GM19193 (cell line): Measurements from ENCODE around the gene NCKAP5.

Source experiments
- POLR2A ChIP-seq: IDR thresholded peaks from 4 replicates; pipeline ENCODE4 v1.6.1; 2011; ENCODE audit not compliant: insufficient read depth, insufficient read length; ENCODE audit errors: extremely low read depth

Gene NCKAP5

DNA sequence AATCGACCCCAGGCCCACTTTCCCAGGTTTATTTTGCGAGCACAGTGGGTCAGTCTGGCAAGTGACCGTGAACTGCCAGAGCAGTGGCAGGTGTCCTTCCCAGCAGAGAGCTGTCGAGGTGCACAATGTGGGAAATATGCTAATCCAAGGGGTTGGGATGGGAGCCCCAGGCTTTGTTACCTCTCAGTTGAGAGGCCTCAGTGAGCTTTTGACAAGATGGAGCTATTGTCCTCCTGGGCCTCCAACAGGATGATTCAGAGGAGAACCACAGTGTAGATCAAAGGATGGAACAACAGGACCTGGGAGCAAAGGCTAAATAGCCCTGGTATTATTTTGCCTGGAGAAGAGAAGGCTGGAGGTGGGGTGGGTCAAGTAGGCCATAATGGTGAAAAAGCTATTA is 150.8 kb downstream of the NCKAP5 start:
- no peak for TF ChIP-seq POLR2A

DNA sequence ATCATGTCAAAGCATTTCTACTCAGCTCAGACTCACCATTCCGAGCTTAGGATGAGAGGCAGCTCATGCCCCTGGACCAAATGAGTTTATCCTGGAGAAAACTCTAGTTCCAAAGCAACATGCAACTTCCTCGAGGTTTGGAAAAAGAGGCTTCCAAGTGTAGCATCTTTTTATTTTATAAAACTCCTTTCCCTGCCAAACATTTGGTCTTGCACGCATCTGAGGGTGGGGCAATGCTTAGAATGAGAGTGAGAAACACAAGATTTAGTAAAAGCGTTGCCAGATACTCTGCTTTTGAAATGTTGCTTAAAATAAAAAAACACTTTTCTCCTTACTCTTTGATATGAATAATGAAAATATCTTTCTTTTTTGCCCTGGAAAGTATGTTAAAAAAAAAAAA is 151.5 kb downstream of the NCKAP5 start:
- TF ChIP-seq POLR2A, result no peak

DNA sequence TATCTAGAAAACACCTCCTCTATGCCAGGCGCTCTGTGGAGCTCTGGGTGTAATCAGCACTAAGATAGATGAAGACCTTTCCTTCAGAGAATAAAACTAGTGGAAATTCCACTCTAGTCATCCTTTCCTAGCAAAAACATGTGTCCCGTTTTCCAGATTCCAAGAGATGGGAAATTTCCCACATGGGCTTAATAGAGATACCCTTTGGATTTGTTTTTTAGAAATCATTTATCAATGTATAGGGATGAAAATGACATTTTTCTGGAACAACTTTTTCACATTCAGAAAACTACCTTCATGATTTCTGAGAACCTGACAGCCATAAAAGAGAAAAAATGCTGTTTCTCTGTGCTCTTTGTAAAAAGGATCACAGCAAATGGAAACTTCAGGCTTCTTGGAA is 152.1 kb downstream of the NCKAP5 start:
- no peak for TF ChIP-seq POLR2A

DNA sequence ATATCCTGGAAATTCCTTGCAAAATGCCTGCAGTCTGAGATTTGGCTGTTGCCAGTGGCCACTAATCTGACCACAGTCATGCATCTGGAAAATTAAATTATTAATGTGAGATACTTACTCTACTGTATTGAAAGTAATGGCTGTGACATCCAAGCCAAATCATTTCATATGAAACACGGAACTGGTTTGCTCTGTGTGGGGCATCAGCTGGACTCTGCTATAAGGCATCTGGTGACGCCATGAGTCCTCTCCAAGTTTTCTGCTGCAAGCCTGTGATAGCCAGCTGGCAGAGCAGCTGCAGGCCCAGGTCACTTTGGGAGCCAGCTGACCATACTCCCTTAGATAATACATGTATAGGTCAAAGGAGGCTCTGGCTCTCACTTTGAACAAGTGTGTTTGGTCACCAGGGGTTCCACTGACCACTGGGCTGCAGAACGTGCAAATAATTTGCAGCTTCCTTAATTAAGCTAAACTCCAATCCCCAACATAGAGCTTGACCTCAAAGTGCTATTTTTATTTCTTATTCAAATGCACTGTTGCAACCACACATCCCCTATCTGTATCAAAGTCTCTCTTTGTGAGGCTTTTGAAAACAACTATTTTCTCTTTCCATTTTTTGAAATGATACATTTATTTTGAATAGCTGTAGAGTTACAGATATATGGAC is 152.9 kb downstream of the NCKAP5 start:
- TF ChIP-seq POLR2A, result no peak

DNA sequence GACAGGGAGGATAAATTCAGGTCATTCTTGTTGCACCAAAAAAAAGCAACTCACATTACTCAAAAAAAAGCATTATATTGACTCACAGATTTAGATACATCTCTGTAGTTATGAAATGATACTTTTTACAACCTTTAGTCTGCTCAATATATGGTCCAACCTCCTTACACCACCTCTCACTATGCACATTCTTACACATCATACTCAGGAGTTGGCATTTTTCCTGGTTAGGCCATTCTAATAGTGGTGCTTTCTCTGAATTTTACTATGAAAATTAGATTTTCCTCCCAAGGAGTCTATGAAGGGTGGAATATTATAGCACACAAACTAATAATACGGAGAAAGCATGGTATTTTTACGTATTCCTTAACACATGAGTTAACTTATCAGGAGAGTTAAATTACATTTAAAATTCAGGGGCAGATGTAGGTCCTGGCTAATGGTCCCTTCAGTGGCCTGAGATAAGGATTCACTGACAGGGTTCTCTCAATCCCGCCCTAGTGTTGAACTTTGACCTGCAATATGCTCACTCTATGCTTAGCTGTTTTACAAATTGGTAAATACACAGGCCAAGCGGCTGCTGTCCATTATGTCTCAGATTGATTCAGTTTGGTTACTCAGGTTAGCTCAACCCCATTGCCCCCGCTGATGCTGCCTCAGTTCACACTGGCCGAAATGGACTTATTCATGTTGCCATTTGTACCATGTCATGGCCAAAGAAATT is 153.6 kb downstream of the NCKAP5 start:
- TF ChIP-seq POLR2A, result no peak

DNA sequence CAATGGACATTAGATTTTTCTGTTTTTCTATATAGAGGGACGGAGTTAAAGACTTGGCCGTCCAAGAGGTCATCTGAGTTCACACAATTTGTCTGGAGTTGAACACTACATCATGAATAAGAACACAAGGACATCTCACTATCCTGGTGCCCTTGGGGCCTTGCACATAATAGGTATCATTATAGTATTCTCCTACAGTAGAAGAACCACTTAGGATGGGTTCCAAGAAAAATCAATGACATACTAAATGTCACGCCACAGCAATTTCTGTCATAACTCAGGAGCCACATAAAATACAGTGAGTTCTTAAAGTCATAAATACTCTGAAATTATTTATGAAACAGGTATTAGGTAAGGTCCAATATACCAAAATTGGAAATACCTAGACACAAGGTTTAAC is 154.4 kb downstream of the NCKAP5 start:
- no peak for TF ChIP-seq POLR2A

- TF ChIP-seq POLR2A, result no peak
Measured at GRCh38 chr2:133412694-133413093, 155.6 kb downstream of the NCKAP5 start.

- TF ChIP-seq POLR2A, result no peak
Measured at GRCh38 chr2:133411857-133412256, 156.4 kb downstream of the NCKAP5 start.

DNA sequence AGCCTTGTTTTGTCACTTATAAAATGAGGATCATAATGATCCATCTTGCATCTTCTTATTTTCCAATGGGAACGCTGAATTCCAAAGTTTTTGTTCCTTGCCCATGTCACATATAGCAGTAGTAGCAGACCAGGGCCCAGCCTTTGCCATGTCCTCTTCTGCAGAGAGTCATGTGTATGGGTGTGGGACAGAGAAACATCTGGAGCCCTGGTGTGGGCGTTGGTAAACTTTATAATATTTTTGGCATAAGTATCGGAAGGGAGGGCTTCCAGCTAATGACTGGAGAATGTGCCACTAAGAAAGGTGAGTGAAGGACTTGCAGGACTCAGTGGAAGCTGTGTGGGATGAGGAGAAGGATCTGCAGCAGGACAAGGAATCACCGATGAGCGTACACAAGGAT is 157.2 kb downstream of the NCKAP5 start:
- no peak for TF ChIP-seq POLR2A

DNA sequence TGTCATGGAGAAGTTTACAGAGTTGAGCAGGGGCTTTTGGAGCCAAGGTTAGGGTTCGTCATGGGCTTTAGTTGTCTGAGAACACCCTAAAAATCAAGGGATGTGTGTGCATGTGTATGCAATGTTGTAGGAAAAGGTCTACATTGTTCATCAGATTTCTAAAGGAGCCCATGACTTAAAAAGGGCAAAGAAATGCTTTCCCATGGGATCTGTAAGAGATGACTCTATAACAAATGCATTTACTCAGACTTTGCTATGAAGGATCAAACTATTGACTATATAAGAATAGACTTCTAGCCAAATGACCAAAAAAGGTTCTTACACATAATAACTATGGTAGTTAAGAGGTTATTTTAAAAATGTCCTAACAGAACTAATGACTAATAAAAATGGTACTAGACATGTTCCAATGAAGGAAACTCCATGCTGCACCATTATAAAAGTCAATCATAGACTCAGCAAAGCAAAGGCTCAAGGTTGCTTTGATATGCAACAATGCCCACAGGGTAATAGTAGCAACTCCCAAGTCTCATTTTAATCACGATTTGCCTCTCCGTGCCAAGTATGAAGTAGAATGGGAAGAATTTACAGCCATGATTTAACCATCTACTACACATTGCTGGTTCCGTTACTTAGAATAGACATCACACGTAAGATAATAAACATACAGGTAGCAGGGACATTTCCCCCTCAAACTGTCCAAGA is 158.5 kb downstream of the NCKAP5 start:
- TF ChIP-seq POLR2A, result no peak

DNA sequence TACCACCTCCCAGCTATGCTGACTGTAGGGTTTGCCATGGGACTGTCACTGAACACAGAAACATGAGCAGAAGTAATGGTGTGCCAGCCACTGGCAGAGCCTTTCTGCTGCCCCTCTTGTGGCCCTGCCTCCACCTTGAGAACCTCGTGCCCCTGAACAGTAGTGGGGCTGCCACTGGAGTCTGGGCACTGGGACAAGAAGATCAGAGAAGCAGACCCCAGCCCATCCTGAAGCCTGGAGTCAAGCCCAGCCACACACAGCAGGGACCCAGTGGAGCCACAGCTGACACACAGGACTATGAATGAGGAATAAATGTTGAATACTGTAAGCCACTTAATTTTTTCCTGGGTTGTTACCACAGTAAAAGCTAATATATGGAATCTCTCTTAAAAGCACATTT is 159.6 kb downstream of the NCKAP5 start:
- no peak for TF ChIP-seq POLR2A

DNA sequence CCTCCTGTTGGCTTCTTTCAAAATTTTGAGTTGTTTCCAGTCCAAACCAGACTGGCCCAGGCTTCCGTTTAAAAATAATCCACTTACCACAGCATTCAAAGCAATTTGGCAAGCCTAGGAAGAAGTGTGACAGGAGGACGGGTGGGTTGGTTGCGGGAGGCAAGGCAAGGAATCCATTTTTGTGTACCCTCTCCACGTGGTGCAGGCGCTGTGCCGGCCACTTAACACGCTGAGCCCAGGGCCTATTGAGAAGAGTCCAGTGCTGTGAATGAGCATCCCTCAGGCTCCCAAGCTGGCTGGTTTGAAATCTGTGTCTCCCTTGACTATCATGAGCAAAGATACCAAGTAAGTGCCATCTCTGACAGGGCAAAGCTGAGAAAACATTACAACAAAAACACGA is 160.9 kb downstream of the NCKAP5 start:
- TF ChIP-seq POLR2A, result no peak

GRCh38 chr2:133405252-133405651 is 163.0 kb downstream of the NCKAP5 start:
- no peak for TF ChIP-seq POLR2A

DNA sequence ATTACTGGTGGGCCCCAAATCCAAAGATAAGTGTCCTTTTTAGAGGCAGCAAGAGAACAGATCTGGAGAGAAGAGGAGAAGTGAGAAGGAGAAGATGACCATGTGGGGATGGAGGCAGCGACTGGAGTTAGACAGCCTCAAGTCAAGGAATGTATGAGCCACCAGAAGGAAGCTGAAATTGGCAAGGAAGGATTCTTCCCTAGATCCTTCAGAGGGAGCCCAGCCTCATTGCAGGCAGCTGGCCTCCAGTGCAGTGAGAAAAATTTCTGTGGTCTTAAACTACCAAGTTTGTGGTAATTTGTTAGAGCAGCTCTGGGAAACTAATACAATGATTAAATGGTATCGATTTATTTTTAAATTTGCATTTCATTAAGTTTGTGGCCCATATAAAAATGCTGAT is 167.9 kb downstream of the NCKAP5 start:
- no peak for TF ChIP-seq POLR2A

GRCh38 chr2:133393895-133394294 is 174.4 kb downstream of the NCKAP5 start:
- TF ChIP-seq POLR2A, result no peak

DNA sequence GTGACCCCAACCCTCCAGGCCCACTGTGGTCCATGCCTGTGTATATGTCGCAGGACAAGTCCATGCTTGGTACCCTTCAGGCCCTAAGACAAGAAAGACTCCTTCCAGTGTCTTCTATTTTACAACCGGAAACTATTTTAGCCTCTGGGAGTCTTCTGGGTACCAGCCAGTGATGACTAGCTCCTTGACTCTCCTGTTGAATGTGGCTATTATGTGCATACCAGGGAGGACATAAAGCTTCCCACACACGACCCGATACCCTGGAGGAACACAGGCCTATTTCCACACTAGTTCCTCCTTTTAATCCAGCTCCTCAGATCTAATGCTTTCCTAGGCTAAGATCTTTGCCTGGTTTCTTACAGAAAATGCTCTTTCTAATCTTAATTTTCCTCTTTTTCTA is 178.1 kb downstream of the NCKAP5 start:
- no peak for TF ChIP-seq POLR2A
